ENCODE measurements around the gene GZMA.

- no peak for TF ChIP-seq POLR2AphosphoS5 (IDR thresholded peaks at IDR 0.05)
- no peak for TF ChIP-seq CTCF (IDR thresholded peaks at IDR 0.05)
- no peak for TF ChIP-seq POLR2A (IDR thresholded peaks at IDR 0.05; ENCODE audit: low read depth)
These were observed 31.5 kb upstream of the GZMA start for GRCh38 chr5:55070968-55071367.

Measured in esophagus muscularis mucosa (tissue), 3 donors.